A673 (cell line): ENCODE measurements around the gene PLXNA3. TPM values are rescaled to one million over a fixed set of nuclear protein-coding genes. Genes with fewer than 3 reads are reported as not detected.

Experiments
- BruUV-seq: library from RNA; stranded (reverse); fragments of 400-500 nt; replicated peaks from 2 replicates; lab custom pipeline; 2021; lab: Mats Ljungman, UMichigan
- CTCF ChIA-PET: fragments of 300-600 bp; sonication (Branson Sonifier 250); formaldehyde crosslinking; loops from one replicate; lab custom pipeline; 2022; ENCODE audit warnings: antibody characterized with exemption; lab: Charles Lee
- POLR2A ChIA-PET: fragments of 300-600 bp; sonication (Branson Sonifier 250); formaldehyde crosslinking; loops from one replicate; lab custom pipeline; 2022; ENCODE audit warnings: antibody characterized with exemption; ENCODE audit not compliant: low non-redundant PET; lab: Charles Lee
- DNase-seq: peaks from one replicate; pipeline ENCODE4 v3.0.0-alpha.2; 2015; ENCODE audit warnings: low spot score
- H3K27ac ChIP-seq: fragments of 200-600 bp; sonication (generic); 2 replicates; pipeline ENCODE4 v1.5.1; 2016; ENCODE audit warnings: mixed run types, low read depth, mild to moderate bottlenecking, mixed read lengths, antibody characterized with exemption, low read length; ENCODE audit not compliant: poor library complexity, severe bottlenecking
- H3K27me3 ChIP-seq: fragments of 200-600 bp; sonication (generic); replicated peaks from 2 replicates; pipeline ENCODE4 v1.6.1; 2017; ENCODE audit warnings: mixed run types, low read depth, mild to moderate bottlenecking, mixed read lengths, antibody characterized with exemption, low read length; ENCODE audit not compliant: insufficient read depth, poor library complexity
- H3K36me3 ChIP-seq: fragments of 200-600 bp; sonication (generic); 2 replicates; pipeline ENCODE4 v1.6.1; 2016; ENCODE audit warnings: mixed run types, mild to moderate bottlenecking, mixed read lengths, antibody characterized with exemption, low read length; ENCODE audit not compliant: insufficient read depth, poor library complexity, severe bottlenecking
- H3K4me1 ChIP-seq: fragments of 200-600 bp; sonication (generic); 2 replicates; pipeline ENCODE4 v1.6.1; 2017; ENCODE audit warnings: mixed run types, mild to moderate bottlenecking, mixed read lengths, antibody characterized with exemption, low read length; ENCODE audit not compliant: insufficient read depth, poor library complexity, severe bottlenecking
- H3K4me3 ChIP-seq: fragments of 200-600 bp; sonication (generic); 2 replicates; pipeline ENCODE4 v1.5.1; 2016; ENCODE audit warnings: low read depth, mixed run types, mild to moderate bottlenecking, mixed read lengths, low read length; ENCODE audit not compliant: poor library complexity, severe bottlenecking
- H3K9me3 ChIP-seq: fragments of 200-600 bp; sonication (generic); 2 replicates; pipeline ENCODE4 v1.6.1; 2016; ENCODE audit warnings: mixed run types, low read depth, mild to moderate bottlenecking, mixed read lengths, antibody characterized with exemption, low read length; ENCODE audit not compliant: poor library complexity, severe bottlenecking
- CTCF ChIP-seq: fragments of 300-800, 200-600 bp; sonication (generic); conservative IDR thresholded peaks from 2 replicates; pipeline ENCODE4 v1.5.1; 2017; ENCODE audit warnings: low read depth, mild to moderate bottlenecking, antibody characterized with exemption, low read length, moderate library complexity, mixed read lengths
- EZH2 ChIP-seq: fragments of 200-600 bp; sonication (generic); IDR thresholded peaks from 2 replicates; pipeline ENCODE4 v1.6.1; 2017; ENCODE audit warnings: borderline replicate concordance, low read depth, mild to moderate bottlenecking, mixed read lengths, antibody characterized with exemption, low read length; ENCODE audit not compliant: poor library complexity, severe bottlenecking
- intact Hi-C: fragments of 100-400 bp; cut with micrococcal nuclease; formaldehyde crosslinking; loops from one replicate; pipeline ENCODE4 v1.10.0; 2022; ENCODE audit not compliant: unreplicated experiment
- total RNA-seq: library from RNA; stranded (reverse); gene quantifications from 2 replicates; pipeline ENCODE4 v1.2.3, GENCODE V29; 2021

The PLXNA3 gene
- total RNA-seq, 1 experiment from 2014 or later = 54.6 TPM

GRCh38 chrX:154513716-154514115 is 55.6 kb downstream of the PLXNA3 start:
- no peaks in the 10 kb centered on the region for H3K9me3 ChIP-seq
- H3K36me3 ChIP-seq = no peaks in the 10 kb centered on the region
- intact Hi-C loops = no loop called here
- no peaks in the 10 kb centered on the region for H3K4me1 ChIP-seq
- H3K27me3 ChIP-seq = no peaks in the 10 kb centered on the region
- POLR2A ChIA-PET = no interaction called here
- H3K27ac ChIP-seq = no peak overlapping the region
- DNase-seq = no peak
- no TSS peak for BruUV-seq
- TF ChIP-seq EZH2 (no peak), CTCF (no peak)
- no peak overlapping the region for H3K4me3 ChIP-seq
- CTCF ChIA-PET = no interaction called here

- BruUV-seq = no TSS peak
- no peak for TF ChIP-seq CTCF
- no peak for TF ChIP-seq EZH2
- intact Hi-C loops = no loop called here
These were observed 57.2 kb downstream of the PLXNA3 start for GRCh38 chrX:154515090-154515965.

DNA sequence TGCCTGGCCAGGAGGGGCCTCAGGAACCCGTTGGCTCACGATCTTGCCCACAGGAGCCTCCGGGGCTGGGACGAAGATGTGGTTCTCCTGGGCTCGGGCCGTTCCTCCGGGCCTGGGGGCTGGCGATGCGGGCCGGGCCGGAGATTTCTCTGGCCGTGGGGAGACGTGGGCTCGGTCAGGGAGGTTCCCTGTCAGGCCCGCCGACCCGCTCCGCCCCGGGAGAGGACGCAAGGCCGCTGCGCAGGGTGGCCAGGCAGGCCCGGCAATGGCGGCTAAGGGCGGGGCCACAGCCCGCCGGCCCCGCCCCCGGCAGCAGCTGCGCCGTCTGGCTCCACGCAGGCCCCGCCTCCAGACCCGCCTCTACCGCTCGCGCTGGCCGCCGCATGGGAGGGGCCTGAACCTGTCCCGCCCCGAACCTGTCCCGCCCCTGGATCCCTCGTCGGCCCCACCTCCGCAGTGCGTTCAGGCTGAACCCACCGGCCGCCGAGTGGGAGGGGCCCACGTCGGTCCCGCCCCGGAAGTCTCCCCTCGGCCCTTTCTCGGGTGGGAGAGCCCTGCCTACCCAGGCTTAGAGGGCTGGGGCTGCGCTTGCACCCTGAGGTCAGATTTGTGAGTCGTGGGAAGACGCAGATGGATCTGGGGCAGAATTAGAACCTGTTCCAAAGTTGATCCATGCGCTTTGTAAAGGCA is 58.0 kb downstream of the PLXNA3 start, which contains the start of gene FAM3A:
Gene FAM3A (minus strand): TSS at position 267 of the 690 bp plus-strand sequence. CDS start 460 bp downstream, outside the sequence.
- POLR2A ChIA-PET = no interaction called here

More at GRCh38 chrX:154515090-154515965, 57.2 kb downstream of the PLXNA3 start:
- DNase-seq = no peak
- peak overlapping the region; percentile 71 for H3K4me3 ChIP-seq
- H3K9me3 ChIP-seq = no peaks in the 10 kb centered on the region
- H3K27ac ChIP-seq = peak overlapping the region; percentile 84
- no peaks in the 10 kb centered on the region for H3K4me1 ChIP-seq
- ChIA-PET POLR2A (no interaction called here), CTCF (interaction anchor here (1.3 kb wide), 1 partner anchor 12 kb away, joined by 3 read pairs; no protein-coding TSS in a partner anchor)
- no peaks in the 10 kb centered on the region for H3K27me3 ChIP-seq
- H3K36me3 ChIP-seq = no peaks in the 10 kb centered on the region

More for the DNA sequence above, 58.0 kb downstream of the PLXNA3 start, which contains the start of gene FAM3A:
- Histone ChIP-seq H3K4me1 (no peaks in the 10 kb centered on the region), H3K36me3 (no peaks in the 10 kb centered on the region), H3K27me3 (no peaks in the 10 kb centered on the region), H3K27ac (peak within 1 kb of the TSS; percentile 84), H3K4me3 (peak within 1 kb of the TSS; percentile 71), H3K9me3 (no peaks in the 10 kb centered on the region)
- intact Hi-C loops = no loop called here
- CTCF ChIA-PET = interaction anchor here (1.3 kb wide), 1 partner anchor 11 kb away, joined by 3 read pairs; no protein-coding TSS in a partner anchor
- BruUV-seq = no TSS peak
- peak; percentile 86 for DNase-seq
- TF ChIP-seq EZH2 (no peak), CTCF (no peak)
